SK-N-SH (cell line): ENCODE measurements around the gene MLST8. TPM values are rescaled to one million over a fixed set of nuclear protein-coding genes. Genes with fewer than 3 reads are reported as not detected.

Experiments
- CTCF ChIA-PET: fragments of 300-600, 350-600 bp; formaldehyde crosslinking; extraction: SDS; loops from one replicate; lab custom pipeline; 2021; lab: Yijun Ruan, JAX
- POLR2A ChIA-PET: fragments of 350-600 bp; sonication (Branson Sonifier 250); formaldehyde crosslinking; extraction: SDS; loops from one replicate; lab custom pipeline; 2020; ENCODE audit warnings: antibody characterized with exemption, inconsistent platforms; lab: Yijun Ruan, JAX
- DNase-seq: peaks from one replicate; pipeline ENCODE4 v3.0.0; 2012
- H2AFZ ChIP-seq: fragments of 200-600 bp; sonication (generic); 2 replicates; pipeline ENCODE4 v1.8.1; 2016; ENCODE audit warnings: antibody characterized with exemption, mild to moderate bottlenecking, low read depth
- H3F3A ChIP-seq: fragments of 200-600 bp; sonication (generic); replicated peaks from 2 replicates; pipeline ENCODE3; 2016; ENCODE audit warnings: antibody characterized with exemption, mild to moderate bottlenecking; ENCODE audit not compliant: insufficient read depth
- H3K27ac ChIP-seq, 2 experiments: fragments of 200-500 bp in 1 of 2; fragments of 200-600 bp in 1 of 2; sonication (Bioruptor generic) in 1 of 2; sonication (generic), shearing (Covaris generic) in 1 of 2; 2 replicates each; pipeline versions ENCODE4 v1.5.1 to v1.6.1; 2014 to 2016; ENCODE audit warnings: low read depth in 2 of 2, inconsistent platforms in 1 of 2, low read length in 1 of 2, mild to moderate bottlenecking in 1 of 2, mixed read lengths in 1 of 2
- H3K27me3 ChIP-seq: fragments of 200-600 bp; sonication (generic), shearing (Covaris generic); 2 replicates; pipeline ENCODE4 v1.6.1; 2016; ENCODE audit warnings: mixed run types; ENCODE audit not compliant: insufficient read depth
- H3K36me3 ChIP-seq, 2 experiments: fragments of 200-500 bp in 1 of 2; fragments of 200-600 bp in 1 of 2; sonication (Bioruptor generic) in 1 of 2; sonication (generic) in 1 of 2; replicated peaks in 1 of 2; 2 replicates each; pipeline versions ENCODE3 to v1.5.1; 2014 to 2016; ENCODE audit warnings: low read length in 1 of 2, mild to moderate bottlenecking in 1 of 2; ENCODE audit not compliant: insufficient read depth in 2 of 2, control insufficient read depth in 1 of 2
- H3K4me1 ChIP-seq, 2 experiments: fragments of 200-500 bp in 1 of 2; fragments of 200-600 bp in 1 of 2; sonication (Bioruptor generic) in 1 of 2; sonication (generic), shearing (Covaris generic) in 1 of 2; 2 replicates each; pipeline versions ENCODE4 v1.5.1 to v1.6.1; 2014 to 2016; ENCODE audit warnings: low read depth in 1 of 2, low read length in 1 of 2, mixed run types in 1 of 2; ENCODE audit not compliant: insufficient read depth in 2 of 2, control insufficient read depth in 1 of 2
- H3K4me2 ChIP-seq: fragments of 200-600 bp; sonication (generic), shearing (Covaris generic); 2 replicates; pipeline ENCODE4 v1.6.1; 2017; ENCODE audit warnings: mixed run types
- H3K4me3 ChIP-seq, 2 experiments: fragments of 200-500 bp in 1 of 2; fragments of 200-600 bp in 1 of 2; sonication (Bioruptor generic) in 1 of 2; sonication (generic), shearing (Covaris generic) in 1 of 2; 2 replicates each; pipeline versions ENCODE4 v1.5.1 to v1.8.1; 2014 to 2016; ENCODE audit warnings: low read depth in 2 of 2, inconsistent platforms in 1 of 2, low read length in 1 of 2, mild to moderate bottlenecking in 1 of 2, mixed read lengths in 1 of 2, moderate library complexity in 1 of 2
- H3K79me2 ChIP-seq: fragments of 200-600 bp; sonication (generic); 2 replicates; pipeline ENCODE4 v1.8.1; 2017; ENCODE audit warnings: mild to moderate bottlenecking; ENCODE audit not compliant: insufficient read depth
- H3K9ac ChIP-seq: fragments of 200-600 bp; sonication (generic); 2 replicates; pipeline ENCODE4 v1.6.1; 2017; ENCODE audit warnings: mixed run types
- H3K9me2 ChIP-seq: fragments of 200-600 bp; sonication (generic); 2 replicates; pipeline ENCODE4 v1.6.1; 2017; ENCODE audit warnings: mixed run types
- H3K9me3 ChIP-seq: fragments of 200-600 bp; sonication (generic); 2 replicates; pipeline ENCODE4 v1.6.1; 2017; ENCODE audit warnings: mixed run types, mild to moderate bottlenecking, moderate library complexity
- H4K20me1 ChIP-seq: fragments of 200-600 bp; sonication (generic); 2 replicates; pipeline ENCODE4 v1.6.1; 2017; ENCODE audit warnings: mild to moderate bottlenecking, mixed run types; ENCODE audit not compliant: insufficient read depth
- ELF1 ChIP-seq: IDR thresholded peaks from 2 replicates; pipeline ENCODE4 v1.4.0; 2012
- EP300 ChIP-seq, 2 experiments: IDR thresholded peaks; 2 replicates each; pipeline versions ENCODE4 v1.4.0 to v1.6.1; 2012; ENCODE audit warnings: borderline replicate concordance in 1 of 2, low read depth in 1 of 2, low read length in 1 of 2
- FOXJ3 ChIP-seq: sonication (generic); formaldehyde crosslinking; IDR thresholded peaks from 2 replicates; pipeline ENCODE4 v1.5.1; 2020; ENCODE audit warnings: mild to moderate bottlenecking, missing genetic modification reagents
- GABPA ChIP-seq: IDR thresholded peaks from 2 replicates; pipeline ENCODE4 v1.4.0; 2012; ENCODE audit warnings: low read depth, mild to moderate bottlenecking
- MEF2A ChIP-seq: IDR thresholded peaks from 2 replicates; pipeline ENCODE4 v1.4.0; 2012; ENCODE audit warnings: low read depth, borderline replicate concordance
- RFX5 ChIP-seq: IDR thresholded peaks from 2 replicates; pipeline ENCODE4 v1.6.1; 2012; ENCODE audit warnings: mild to moderate bottlenecking, improper control_type of control experiment, low read length
- YY1 ChIP-seq: IDR thresholded peaks from 2 replicates; pipeline ENCODE4 v1.4.0; 2012; ENCODE audit warnings: low read depth, mild to moderate bottlenecking
- WGBS: methylation state at CpG from one replicate; pipeline ENCODE4 v1.1.6; 2017; ENCODE audit warnings: low lambda C conversion rate; 5-methylcytosine and 5-hydroxymethylcytosine counted together
- polyA plus RNA-seq, 3 experiments: library from polyadenylated mRNA; depleted of rRNA; stranded (reverse); fragments of >200 nt; gene quantifications; 2 replicates each; pipeline ENCODE4 v1.2.3, GENCODE V29; 2012
- TF ChIP-seq, protein P1 (sequence below): IDR thresholded peaks from 2 replicates; pipeline ENCODE4 v1.4.0; 2012; ENCODE audit warnings: low read depth, borderline replicate concordance
- TF ChIP-seq, protein P2 (sequence below): IDR thresholded peaks from 2 replicates; pipeline ENCODE4 v1.4.0; 2012; ENCODE audit warnings: low read depth, borderline replicate concordance

MLST8 gene
- polyA plus RNA-seq, 1 of the 3 experiments (the other 2 are of a cell fraction), result 85.4 TPM

DNA sequence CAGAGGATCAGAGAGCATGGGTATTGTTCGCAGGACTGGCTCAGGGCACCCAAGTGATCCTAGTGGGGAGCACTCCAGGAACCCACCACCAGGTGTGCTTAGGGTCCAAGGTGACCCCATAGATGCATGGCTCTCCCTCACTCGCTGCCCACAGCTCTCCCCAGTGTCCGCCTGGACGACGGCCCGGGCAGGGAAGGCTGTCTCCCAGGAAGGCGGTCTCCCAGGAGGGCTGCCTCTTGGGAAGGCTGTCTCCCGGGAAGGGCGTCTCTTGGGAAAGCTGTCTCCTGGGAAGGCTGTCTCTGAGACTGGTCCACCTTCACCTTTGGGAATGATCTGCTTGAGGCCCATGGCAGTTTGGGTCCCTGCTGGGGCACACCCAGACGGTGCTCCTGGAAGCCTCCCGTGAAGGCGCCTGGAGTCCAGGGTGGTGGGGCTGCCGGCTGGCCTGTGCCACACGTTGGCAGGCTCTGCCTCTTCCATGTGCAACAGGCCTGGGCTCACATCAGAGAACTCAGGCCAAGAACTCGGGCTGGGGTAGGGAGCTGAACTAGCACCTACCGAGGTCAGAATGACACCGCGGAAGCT lies 41.1 kb downstream of the MLST8 start:
- Histone ChIP-seq H3K4me3 (no peak overlapping the region), H3K9me3 (no peaks in the 10 kb centered on the region), H3K9ac (no peak overlapping the region)
- TF ChIP-seq, protein P1, sequence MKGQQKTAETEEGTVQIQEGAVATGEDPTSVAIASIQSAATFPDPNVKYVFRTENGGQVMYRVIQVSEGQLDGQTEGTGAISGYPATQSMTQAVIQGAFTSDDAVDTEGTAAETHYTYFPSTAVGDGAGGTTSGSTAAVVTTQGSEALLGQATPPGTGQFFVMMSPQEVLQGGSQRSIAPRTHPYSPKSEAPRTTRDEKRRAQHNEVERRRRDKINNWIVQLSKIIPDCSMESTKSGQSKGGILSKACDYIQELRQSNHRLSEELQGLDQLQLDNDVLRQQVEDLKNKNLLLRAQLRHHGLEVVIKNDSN, result no peak
- no peak for TF ChIP-seq FOXJ3 (CRISPR knock-in tag)
- TF ChIP-seq YY1, result no peak
- TF ChIP-seq, protein P2, sequence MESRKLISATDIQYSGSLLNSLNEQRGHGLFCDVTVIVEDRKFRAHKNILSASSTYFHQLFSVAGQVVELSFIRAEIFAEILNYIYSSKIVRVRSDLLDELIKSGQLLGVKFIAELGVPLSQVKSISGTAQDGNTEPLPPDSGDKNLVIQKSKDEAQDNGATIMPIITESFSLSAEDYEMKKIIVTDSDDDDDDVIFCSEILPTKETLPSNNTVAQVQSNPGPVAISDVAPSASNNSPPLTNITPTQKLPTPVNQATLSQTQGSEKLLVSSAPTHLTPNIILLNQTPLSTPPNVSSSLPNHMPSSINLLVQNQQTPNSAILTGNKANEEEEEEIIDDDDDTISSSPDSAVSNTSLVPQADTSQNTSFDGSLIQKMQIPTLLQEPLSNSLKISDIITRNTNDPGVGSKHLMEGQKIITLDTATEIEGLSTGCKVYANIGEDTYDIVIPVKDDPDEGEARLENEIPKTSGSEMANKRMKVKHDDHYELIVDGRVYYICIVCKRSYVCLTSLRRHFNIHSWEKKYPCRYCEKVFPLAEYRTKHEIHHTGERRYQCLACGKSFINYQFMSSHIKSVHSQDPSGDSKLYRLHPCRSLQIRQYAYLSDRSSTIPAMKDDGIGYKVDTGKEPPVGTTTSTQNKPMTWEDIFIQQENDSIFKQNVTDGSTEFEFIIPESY, result no peak
- no peak for TF ChIP-seq ELF1
- no peak for TF ChIP-seq RFX5
- no peak for TF ChIP-seq MEF2A
- TF ChIP-seq, all 33 proteins: peak for 0
- POLR2A ChIA-PET, result interaction anchor here (0.6 to 1.5 kb wide), 3 partner anchors 8 to 245 kb away, joined by 3 read pairs; no protein-coding TSS in a partner anchor
- no peak for DNase-seq
- H3F3A ChIP-seq, result peaks cover under 1% of the 10 kb centered on the region
- CTCF ChIA-PET, result no interaction called here
- 99% methylated on average over 9 of the region's 18 CpGs for WGBS
- H3K27me3 ChIP-seq, result no peaks in the 10 kb centered on the region
- H3K79me2 ChIP-seq, result peaks cover 41% of the 10 kb centered on the region
- no peak overlapping the region for H2AFZ ChIP-seq
- peaks cover 19 to 31% of the 10 kb centered on the region in 2 experiments for H3K36me3 ChIP-seq
- H3K9me2 ChIP-seq, result no peaks in the 10 kb centered on the region
- no peak overlapping the region for H3K27ac ChIP-seq
- no peaks in the 10 kb centered on the region for H4K20me1 ChIP-seq
- H3K4me1 ChIP-seq, result peaks cover 0 to 7% of the 10 kb centered on the region in 2 experiments; a peak in 1 of 4 replicates
- H3K4me2 ChIP-seq, result no peak overlapping the region

DNA sequence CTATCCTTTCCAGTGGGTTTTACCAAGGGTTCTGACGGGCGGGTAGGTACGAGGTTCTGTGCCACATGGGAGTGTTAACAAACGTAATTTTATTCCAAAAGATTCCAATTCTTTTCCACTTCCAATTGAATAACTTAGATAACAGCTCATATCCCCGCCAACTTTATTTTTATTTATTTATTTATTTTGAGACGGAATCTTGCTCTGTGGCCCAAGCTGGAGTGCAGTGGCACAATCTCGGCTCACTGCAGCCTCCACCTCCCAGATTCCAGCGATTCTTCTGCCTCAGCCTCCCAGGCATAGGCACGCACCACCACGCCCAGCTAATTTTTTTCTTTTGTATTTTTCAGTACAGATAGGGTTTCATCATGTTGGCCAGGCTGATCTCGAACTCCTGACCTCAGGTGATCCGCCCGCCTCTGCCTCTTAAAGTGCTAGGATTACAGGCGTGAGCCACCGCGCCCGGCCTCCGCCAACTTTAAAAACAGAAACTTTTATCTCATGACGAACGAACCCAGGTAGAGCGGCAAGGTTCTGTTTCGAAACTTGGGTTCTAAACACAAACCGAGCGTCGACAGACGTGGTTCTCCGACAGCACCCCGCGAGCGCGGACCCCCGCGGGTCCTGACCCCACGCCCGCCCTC lies 45.5 kb downstream of the MLST8 start:
- CTCF ChIA-PET, result interaction anchor here (0.7 to 3.5 kb wide), 20 partner anchors 9 to 251 kb away, joined by 3 to 33 read pairs (median 6); partner anchors contain the start of genes ABCA3, CASKIN1, DNASE1L2 and MLST8
- Histone ChIP-seq H3K36me3 (peaks cover 25 to 36% of the 10 kb centered on the region in 2 experiments), H3K27ac (peak overlapping the region; percentile 66 to 73), H3K9ac (peak overlapping the region; percentile 72), H3F3A (peaks cover 37% of the 10 kb centered on the region), H3K4me2 (peak overlapping the region; percentile 89), H3K27me3 (no peaks in the 10 kb centered on the region), H3K9me2 (no peaks in the 10 kb centered on the region), H4K20me1 (peaks cover 13% of the 10 kb centered on the region; the same call in 1 of the 2 replicates), H3K79me2 (peaks cover 49% of the 10 kb centered on the region), H3K9me3 (no peaks in the 10 kb centered on the region), H3K4me3 (peak overlapping the region; percentile 50 to 81), H2AFZ (peak overlapping the region; percentile 75; the same call in 1 of the 2 replicates), H3K4me1 (peaks cover 7 to 13% of the 10 kb centered on the region in 2 experiments; a peak in 1 of 4 replicates)
- no peak for DNase-seq
- POLR2A ChIA-PET, result interaction anchor here (0.6 to 1.8 kb wide), 10 partner anchors 9 to 286 kb away, joined by 3 to 8 read pairs (median 4); partner anchors contain the start of genes RPS2 and TRAF7
- TF ChIP-seq GABPA (no peak), EP300 (IDR thresholded peaks at IDR 0.05; ENCODE audit: borderline replicate concordance in 1 of 2, low read depth in 1 of 2, low read length in 1 of 2) (no peak)
- 12% methylated on average over 28 of the region's 35 CpGs for WGBS
